A673 (cell line): ENCODE measurements around the gene CST11. TPM values are rescaled to one million over a fixed set of nuclear protein-coding genes. Genes with fewer than 3 reads are reported as not detected.

Experiments
- BruUV-seq: library from RNA; stranded (reverse); fragments of 400-500 nt; replicated peaks from 2 replicates; lab custom pipeline; 2021; lab: Mats Ljungman, UMichigan
- CTCF ChIA-PET: fragments of 300-600 bp; sonication (Branson Sonifier 250); formaldehyde crosslinking; loops from one replicate; lab custom pipeline; 2022; ENCODE audit warnings: antibody characterized with exemption; lab: Charles Lee
- POLR2A ChIA-PET: fragments of 300-600 bp; sonication (Branson Sonifier 250); formaldehyde crosslinking; loops from one replicate; lab custom pipeline; 2022; ENCODE audit warnings: antibody characterized with exemption; ENCODE audit not compliant: low non-redundant PET; lab: Charles Lee
- DNase-seq: peaks from one replicate; pipeline ENCODE4 v3.0.0-alpha.2; 2015; ENCODE audit warnings: low spot score
- H3K27ac ChIP-seq: fragments of 200-600 bp; sonication (generic); 2 replicates; pipeline ENCODE4 v1.5.1; 2016; ENCODE audit warnings: mixed run types, low read depth, mild to moderate bottlenecking, mixed read lengths, antibody characterized with exemption, low read length; ENCODE audit not compliant: poor library complexity, severe bottlenecking
- H3K27me3 ChIP-seq: fragments of 200-600 bp; sonication (generic); replicated peaks from 2 replicates; pipeline ENCODE4 v1.6.1; 2017; ENCODE audit warnings: mixed run types, low read depth, mild to moderate bottlenecking, mixed read lengths, antibody characterized with exemption, low read length; ENCODE audit not compliant: insufficient read depth, poor library complexity
- H3K36me3 ChIP-seq: fragments of 200-600 bp; sonication (generic); 2 replicates; pipeline ENCODE4 v1.6.1; 2016; ENCODE audit warnings: mixed run types, mild to moderate bottlenecking, mixed read lengths, antibody characterized with exemption, low read length; ENCODE audit not compliant: insufficient read depth, poor library complexity, severe bottlenecking
- H3K4me1 ChIP-seq: fragments of 200-600 bp; sonication (generic); 2 replicates; pipeline ENCODE4 v1.6.1; 2017; ENCODE audit warnings: mixed run types, mild to moderate bottlenecking, mixed read lengths, antibody characterized with exemption, low read length; ENCODE audit not compliant: insufficient read depth, poor library complexity, severe bottlenecking
- H3K4me3 ChIP-seq: fragments of 200-600 bp; sonication (generic); 2 replicates; pipeline ENCODE4 v1.5.1; 2016; ENCODE audit warnings: low read depth, mixed run types, mild to moderate bottlenecking, mixed read lengths, low read length; ENCODE audit not compliant: poor library complexity, severe bottlenecking
- H3K9me3 ChIP-seq: fragments of 200-600 bp; sonication (generic); 2 replicates; pipeline ENCODE4 v1.6.1; 2016; ENCODE audit warnings: mixed run types, low read depth, mild to moderate bottlenecking, mixed read lengths, antibody characterized with exemption, low read length; ENCODE audit not compliant: poor library complexity, severe bottlenecking
- EZH2 ChIP-seq: fragments of 200-600 bp; sonication (generic); IDR thresholded peaks from 2 replicates; pipeline ENCODE4 v1.6.1; 2017; ENCODE audit warnings: borderline replicate concordance, low read depth, mild to moderate bottlenecking, mixed read lengths, antibody characterized with exemption, low read length; ENCODE audit not compliant: poor library complexity, severe bottlenecking
- intact Hi-C: fragments of 100-400 bp; cut with micrococcal nuclease; formaldehyde crosslinking; loops from one replicate; pipeline ENCODE4 v1.10.0; 2022; ENCODE audit not compliant: unreplicated experiment
- total RNA-seq: library from RNA; stranded (reverse); gene quantifications from 2 replicates; pipeline ENCODE4 v1.2.3, GENCODE V29; 2021
- TF ChIP-seq, protein P1 (sequence below): fragments of 300-800, 200-600 bp; sonication (generic); conservative IDR thresholded peaks from 2 replicates; pipeline ENCODE4 v1.5.1; 2017; ENCODE audit warnings: low read depth, mild to moderate bottlenecking, antibody characterized with exemption, low read length, moderate library complexity, mixed read lengths

Gene CST11
- total RNA-seq, 1 experiment from 2014 or later: not detected

- DNase-seq: no peak
- no TSS peak for BruUV-seq
- Histone ChIP-seq H3K27ac (no peak overlapping the region), H3K36me3 (no peaks in the 10 kb centered on the region), H3K9me3 (no peaks in the 10 kb centered on the region), H3K4me3 (no peak overlapping the region), H3K27me3 (no peaks in the 10 kb centered on the region), H3K4me1 (peaks cover 13% of the 10 kb centered on the region)
- ChIA-PET POLR2A (no interaction called here), CTCF (no interaction called here)
- intact Hi-C loops: no loop called here
- no peak for TF ChIP-seq EZH2
- TF ChIP-seq, protein P1, sequence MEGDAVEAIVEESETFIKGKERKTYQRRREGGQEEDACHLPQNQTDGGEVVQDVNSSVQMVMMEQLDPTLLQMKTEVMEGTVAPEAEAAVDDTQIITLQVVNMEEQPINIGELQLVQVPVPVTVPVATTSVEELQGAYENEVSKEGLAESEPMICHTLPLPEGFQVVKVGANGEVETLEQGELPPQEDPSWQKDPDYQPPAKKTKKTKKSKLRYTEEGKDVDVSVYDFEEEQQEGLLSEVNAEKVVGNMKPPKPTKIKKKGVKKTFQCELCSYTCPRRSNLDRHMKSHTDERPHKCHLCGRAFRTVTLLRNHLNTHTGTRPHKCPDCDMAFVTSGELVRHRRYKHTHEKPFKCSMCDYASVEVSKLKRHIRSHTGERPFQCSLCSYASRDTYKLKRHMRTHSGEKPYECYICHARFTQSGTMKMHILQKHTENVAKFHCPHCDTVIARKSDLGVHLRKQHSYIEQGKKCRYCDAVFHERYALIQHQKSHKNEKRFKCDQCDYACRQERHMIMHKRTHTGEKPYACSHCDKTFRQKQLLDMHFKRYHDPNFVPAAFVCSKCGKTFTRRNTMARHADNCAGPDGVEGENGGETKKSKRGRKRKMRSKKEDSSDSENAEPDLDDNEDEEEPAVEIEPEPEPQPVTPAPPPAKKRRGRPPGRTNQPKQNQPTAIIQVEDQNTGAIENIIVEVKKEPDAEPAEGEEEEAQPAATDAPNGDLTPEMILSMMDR: no peak
Measured at GRCh38 chr20:23407781-23408464, 44.8 kb downstream of the CST11 start.

DNA sequence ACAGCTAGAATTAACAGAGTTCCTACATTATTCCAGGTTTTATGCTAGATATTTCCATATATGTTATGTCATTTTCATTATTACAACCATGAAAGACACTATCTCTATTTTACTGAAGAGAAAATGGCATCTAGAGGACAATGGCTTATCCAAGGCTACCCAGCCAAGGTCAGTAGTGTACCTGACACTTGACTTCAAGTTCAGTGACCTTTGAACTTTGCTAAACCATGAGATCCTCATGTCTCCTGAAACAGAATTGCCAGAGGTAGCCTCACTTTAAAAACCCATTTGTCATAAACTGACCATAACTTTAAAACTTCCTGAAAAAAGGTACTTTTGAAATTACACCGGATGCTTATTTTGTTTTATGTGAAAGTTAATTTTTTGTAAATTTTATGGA is 45.8 kb downstream of the CST11 start:
- CTCF ChIA-PET: no interaction called here
- Histone ChIP-seq H3K4me3 (no peak overlapping the region), H3K9me3 (no peaks in the 10 kb centered on the region), H3K4me1 (peaks cover 11% of the 10 kb centered on the region), H3K36me3 (no peaks in the 10 kb centered on the region), H3K27ac (no peak overlapping the region), H3K27me3 (no peaks in the 10 kb centered on the region)
- TF ChIP-seq, protein P1: no peak
- TF ChIP-seq EZH2: no peak
- intact Hi-C loops: no loop called here
- no peak for DNase-seq
- no TSS peak for BruUV-seq
- POLR2A ChIA-PET: no interaction called here

DNA sequence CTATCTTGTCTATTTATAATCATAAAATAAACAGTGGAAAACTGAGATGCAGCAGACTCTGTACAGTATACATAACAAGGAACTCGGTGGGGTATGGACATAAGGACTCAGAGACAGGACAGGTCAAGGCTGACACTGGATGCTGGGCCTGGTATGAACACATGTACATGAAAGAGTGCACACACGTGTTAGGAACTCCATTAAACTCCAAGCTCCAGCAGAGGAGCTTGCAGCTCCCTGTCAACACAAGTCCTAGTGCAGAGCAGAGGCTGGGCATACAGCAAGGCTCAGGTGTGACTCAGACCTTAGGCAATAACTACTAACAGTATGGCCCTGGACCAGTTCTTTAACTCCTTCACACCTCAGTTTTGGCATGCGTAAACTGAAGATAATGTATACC is 48.5 kb downstream of the CST11 start:
- intact Hi-C loops: no loop called here
- H3K4me3 ChIP-seq: no peak overlapping the region
- no peak overlapping the region for H3K27ac ChIP-seq
- CTCF ChIA-PET: no interaction called here
- BruUV-seq: no TSS peak
- H3K9me3 ChIP-seq: no peaks in the 10 kb centered on the region
- H3K27me3 ChIP-seq: no peaks in the 10 kb centered on the region
- no peak for DNase-seq
- no peaks in the 10 kb centered on the region for H3K36me3 ChIP-seq
- H3K4me1 ChIP-seq: no peaks in the 10 kb centered on the region
- POLR2A ChIA-PET: no interaction called here
- TF ChIP-seq EZH2: no peak
- TF ChIP-seq, protein P1: no peak
